ENCODE data around the gene RASSF9. TPM values are rescaled to one million over a fixed set of nuclear protein-coding genes. Genes with fewer than 3 reads are reported as not detected.

RASSF9 gene
- total RNA-seq, 4 donors from 2014 or later: 2.4 to 3.6 (median 3.2) TPM

GRCh38 chr12:85798122-85798521, 38.1 kb downstream of the RASSF9 start:
- Histone ChIP-seq H3K9me3 (no peaks in the 10 kb centered on the region), H3K4me3 (no peak overlapping the region), H3K4me1 (no peaks in the 10 kb centered on the region), H3K27me3 (no peaks in the 10 kb centered on the region), H3K27ac (no peak overlapping the region), H3K36me3 (no peaks in the 10 kb centered on the region)
- TF ChIP-seq EP300 (IDR thresholded peaks at IDR 0.05): no peak
- no peak for DNase-seq (ENCODE audit: low spot score in 2 of 2)
- WGBS, 2 donors: 80% methylated on average over 2 of the region's 2 CpGs

GRCh38 chr12:85796001-85796400, 40.2 kb downstream of the RASSF9 start:
- DNase-seq (ENCODE audit: low spot score in 2 of 2): no peak
- H3K4me3 ChIP-seq: no peak overlapping the region
- no peaks in the 10 kb centered on the region for H3K27me3 ChIP-seq
- H3K27ac ChIP-seq: no peak overlapping the region
- no peaks in the 10 kb centered on the region for H3K9me3 ChIP-seq
- no peaks in the 10 kb centered on the region for H3K4me1 ChIP-seq
- no peaks in the 10 kb centered on the region for H3K36me3 ChIP-seq
- TF ChIP-seq CTCF (IDR thresholded peaks at IDR 0.05): no peak
- no peak for TF ChIP-seq POLR2A (IDR thresholded peaks at IDR 0.05)
- no peak for TF ChIP-seq EP300 (IDR thresholded peaks at IDR 0.05)

GRCh38 chr12:85794531-85794930, 41.7 kb downstream of the RASSF9 start:
- no peak for DNase-seq (ENCODE audit: low spot score in 2 of 2)
- Histone ChIP-seq H3K27ac (no peak overlapping the region), H3K4me3 (no peak overlapping the region), H3K9me3 (no peaks in the 10 kb centered on the region), H3K27me3 (no peaks in the 10 kb centered on the region), H3K36me3 (no peaks in the 10 kb centered on the region), H3K4me1 (no peaks in the 10 kb centered on the region)
- TF ChIP-seq EP300 (IDR thresholded peaks at IDR 0.05): no peak
- TF ChIP-seq CTCF (IDR thresholded peaks at IDR 0.05): no peak
- TF ChIP-seq POLR2A (IDR thresholded peaks at IDR 0.05): no peak
- 89 to 95% methylated on average over 1 of the region's 1 CpG for WGBS, 2 donors

- no peak for DNase-seq (ENCODE audit: low spot score in 2 of 2)
- H3K9me3 ChIP-seq: no peaks in the 10 kb centered on the region
- no peak overlapping the region for H3K27ac ChIP-seq
- H3K36me3 ChIP-seq: no peaks in the 10 kb centered on the region
- no peaks in the 10 kb centered on the region for H3K27me3 ChIP-seq
- WGBS, 2 donors: 68 to 73% methylated on average over 2 of the region's 2 CpGs
- no peak overlapping the region for H3K4me3 ChIP-seq
- TF ChIP-seq CTCF (IDR thresholded peaks at IDR 0.05) (no peak), EP300 (IDR thresholded peaks at IDR 0.05) (no peak), POLR2A (IDR thresholded peaks at IDR 0.05) (no peak)
- H3K4me1 ChIP-seq: no peaks in the 10 kb centered on the region
Observed at GRCh38 chr12:85784096-85784720, 52.0 kb downstream of the RASSF9 start.

GRCh38 chr12:85782711-85783110, 53.5 kb downstream of the RASSF9 start:
- H3K27ac ChIP-seq: no peak overlapping the region
- H3K4me3 ChIP-seq: no peak overlapping the region
- H3K27me3 ChIP-seq: no peaks in the 10 kb centered on the region
- no peaks in the 10 kb centered on the region for H3K9me3 ChIP-seq
- no peaks in the 10 kb centered on the region for H3K4me1 ChIP-seq
- H3K36me3 ChIP-seq: no peaks in the 10 kb centered on the region
- no peak for TF ChIP-seq EP300 (IDR thresholded peaks at IDR 0.05)
- no peak for TF ChIP-seq CTCF (IDR thresholded peaks at IDR 0.05)
- TF ChIP-seq POLR2A (IDR thresholded peaks at IDR 0.05): no peak
- DNase-seq (ENCODE audit: low spot score in 2 of 2): no peak
- WGBS, 2 donors: 72 to 78% methylated on average over 1 of the region's 1 CpG

GRCh38 chr12:85781766-85782165, 54.4 kb downstream of the RASSF9 start:
- no peak overlapping the region for H3K27ac ChIP-seq
- DNase-seq (ENCODE audit: low spot score in 2 of 2): no peak
- TF ChIP-seq CTCF (IDR thresholded peaks at IDR 0.05) (no peak), EP300 (IDR thresholded peaks at IDR 0.05) (no peak), POLR2A (IDR thresholded peaks at IDR 0.05) (no peak)
- no peaks in the 10 kb centered on the region for H3K36me3 ChIP-seq
- H3K4me3 ChIP-seq: no peak overlapping the region
- no peaks in the 10 kb centered on the region for H3K27me3 ChIP-seq
- H3K4me1 ChIP-seq: no peaks in the 10 kb centered on the region
- H3K9me3 ChIP-seq: no peaks in the 10 kb centered on the region
